Subcutaneous abdominal adipose tissue (tissue), 5 donors: ENCODE measurements around the gene CNTNAP2.

ENCODE experiments used
- H3K27ac ChIP-seq: one replicate; pipeline ENCODE4 v1.7.0; 2013; ENCODE audit warnings: low read depth, mild to moderate bottlenecking, inconsistent platforms, low read length, moderate library complexity
- H3K27me3 ChIP-seq, 5 donors: one replicate each; pipeline ENCODE4 v1.7.0; 2013; ENCODE audit warnings: low read length in 5 of 5, inconsistent platforms in 1 of 5; ENCODE audit not compliant: control insufficient read depth in 5 of 5, insufficient read depth in 4 of 5
- H3K36me3 ChIP-seq, 5 donors: one replicate each; pipeline ENCODE4 v1.7.0; 2013; ENCODE audit warnings: low read length in 5 of 5; ENCODE audit not compliant: control insufficient read depth in 5 of 5, insufficient read depth in 5 of 5
- H3K4me1 ChIP-seq, 5 donors: one replicate each; pipeline ENCODE4 v1.7.0; 2013; ENCODE audit warnings: low read length in 5 of 5, mild to moderate bottlenecking in 3 of 5, moderate library complexity in 1 of 5; ENCODE audit not compliant: control insufficient read depth in 5 of 5, insufficient read depth in 5 of 5
- H3K4me3 ChIP-seq, 5 donors: one replicate each; pipeline ENCODE4 v1.7.0; 2013; ENCODE audit warnings: low read length in 5 of 5, low read depth in 1 of 5
- H3K9ac ChIP-seq, 5 donors: one replicate each; pipeline ENCODE4 v1.7.0; 2013; ENCODE audit warnings: low read length in 5 of 5, mild to moderate bottlenecking in 4 of 5, moderate library complexity in 3 of 5
- H3K9me3 ChIP-seq, 5 donors: one replicate each; pipeline ENCODE4 v1.7.0; 2013; ENCODE audit warnings: low read length in 5 of 5; ENCODE audit not compliant: control insufficient read depth in 5 of 5
- donor health status: healthy.
- donor health status: healthy.
- donor health status: healthy.
- donor health status: healthy.
- donor health status: healthy.

The CNTNAP2 gene

GRCh38 chr7:147857152-147858140 lies 1740.8 kb downstream of the CNTNAP2 start:
- no peak overlapping the region for H3K27ac ChIP-seq
- H3K36me3 ChIP-seq = no peaks in the 10 kb centered on the region
- peaks cover 0 to 10% (median 0%) of the 10 kb centered on the region in 5 donors for H3K4me1 ChIP-seq
- no peak overlapping the region for H3K9ac ChIP-seq
- no peak overlapping the region for H3K4me3 ChIP-seq
- no peaks in the 10 kb centered on the region for H3K27me3 ChIP-seq
- no peaks in the 10 kb centered on the region for H3K9me3 ChIP-seq

GRCh38 chr7:147858421-147858820 lies 1741.8 kb downstream of the CNTNAP2 start:
- H3K36me3 ChIP-seq = no peaks in the 10 kb centered on the region
- H3K27ac ChIP-seq = no peak overlapping the region
- H3K4me3 ChIP-seq = no peak overlapping the region
- H3K9ac ChIP-seq = no peak overlapping the region
- peaks cover 0 to 7% (median 0%) of the 10 kb centered on the region in 5 donors for H3K4me1 ChIP-seq
- no peaks in the 10 kb centered on the region for H3K9me3 ChIP-seq
- H3K27me3 ChIP-seq = no peaks in the 10 kb centered on the region

GRCh38 chr7:147859033-147859432 lies 1742.4 kb downstream of the CNTNAP2 start:
- no peaks in the 10 kb centered on the region for H3K27me3 ChIP-seq
- H3K9me3 ChIP-seq = no peaks in the 10 kb centered on the region
- no peak overlapping the region for H3K9ac ChIP-seq
- peaks cover 0 to under 1% (median 0%) of the 10 kb centered on the region in 5 donors for H3K4me1 ChIP-seq
- no peaks in the 10 kb centered on the region for H3K36me3 ChIP-seq
- H3K4me3 ChIP-seq = no peak overlapping the region
- H3K27ac ChIP-seq = no peak overlapping the region

GRCh38 chr7:147859486-147859885 lies 1742.9 kb downstream of the CNTNAP2 start:
- Histone ChIP-seq H3K4me3 (no peak overlapping the region), H3K4me1 (no peaks in the 10 kb centered on the region), H3K9ac (no peak overlapping the region), H3K27ac (no peak overlapping the region), H3K36me3 (no peaks in the 10 kb centered on the region), H3K27me3 (no peaks in the 10 kb centered on the region), H3K9me3 (no peaks in the 10 kb centered on the region)

- Histone ChIP-seq H3K9ac (no peak overlapping the region), H3K27ac (no peak overlapping the region), H3K9me3 (no peaks in the 10 kb centered on the region), H3K36me3 (no peaks in the 10 kb centered on the region), H3K27me3 (no peaks in the 10 kb centered on the region), H3K4me1 (no peaks in the 10 kb centered on the region), H3K4me3 (no peak overlapping the region)
These were observed 1744.6 kb downstream of the CNTNAP2 start for GRCh38 chr7:147861058-147861716.

- no peak overlapping the region for H3K4me3 ChIP-seq
- no peaks in the 10 kb centered on the region for H3K27me3 ChIP-seq
- no peaks in the 10 kb centered on the region for H3K9me3 ChIP-seq
- no peaks in the 10 kb centered on the region for H3K36me3 ChIP-seq
- no peaks in the 10 kb centered on the region for H3K4me1 ChIP-seq
- H3K9ac ChIP-seq = no peak overlapping the region
- H3K27ac ChIP-seq = no peak overlapping the region
These were observed 1745.3 kb downstream of the CNTNAP2 start for GRCh38 chr7:147861945-147862344.

- H3K9ac ChIP-seq = no peak overlapping the region
- H3K4me1 ChIP-seq = peaks cover 0 to 16% (median 10%) of the 10 kb centered on the region in 5 donors
- no peak overlapping the region for H3K4me3 ChIP-seq
- H3K36me3 ChIP-seq = no peaks in the 10 kb centered on the region
- no peak overlapping the region for H3K27ac ChIP-seq
- no peaks in the 10 kb centered on the region for H3K27me3 ChIP-seq
- H3K9me3 ChIP-seq = no peaks in the 10 kb centered on the region
These were observed 1752.9 kb downstream of the CNTNAP2 start for GRCh38 chr7:147869456-147869855.

GRCh38 chr7:147878912-147879661 lies 1762.5 kb downstream of the CNTNAP2 start:
- no peaks in the 10 kb centered on the region for H3K27me3 ChIP-seq
- H3K36me3 ChIP-seq = no peaks in the 10 kb centered on the region
- no peak overlapping the region for H3K9ac ChIP-seq
- peaks cover 0 to 9% (median 7%) of the 10 kb centered on the region in 5 donors for H3K4me1 ChIP-seq
- peak overlapping the region; percentile 43 for H3K27ac ChIP-seq
- H3K9me3 ChIP-seq = no peaks in the 10 kb centered on the region
- H3K4me3 ChIP-seq = no peak overlapping the region

GRCh38 chr7:147885869-147886268 lies 1769.3 kb downstream of the CNTNAP2 start:
- H3K27ac ChIP-seq = no peak overlapping the region
- no peak overlapping the region for H3K4me3 ChIP-seq
- no peaks in the 10 kb centered on the region for H3K4me1 ChIP-seq
- no peak overlapping the region for H3K9ac ChIP-seq
- no peaks in the 10 kb centered on the region for H3K36me3 ChIP-seq
- no peaks in the 10 kb centered on the region for H3K27me3 ChIP-seq
- H3K9me3 ChIP-seq = no peaks in the 10 kb centered on the region
